Hepatic stellate cell (primary cell): ENCODE data around the gene FSTL4.
"Not testable (repeated sequence)": the region's sequence is repeated elsewhere in the genome, so short reads cannot be mapped to it uniquely, and the experiment has no call there.

Experiments used
- DNase-seq: peaks from one replicate; pipeline ENCODE4 v3.0.0; 2011; ENCODE audit warnings: low spot score

The FSTL4 gene

GRCh38 chr5:133401731-133402347 lies 210.5 kb downstream of the FSTL4 start:
- DNase-seq, result no peak

- DNase-seq, result no peak
Observed at GRCh38 chr5:133400831-133401351, 211.4 kb downstream of the FSTL4 start.

- DNase-seq, result no peak
Observed at GRCh38 chr5:133400120-133400519, 212.2 kb downstream of the FSTL4 start.

DNA sequence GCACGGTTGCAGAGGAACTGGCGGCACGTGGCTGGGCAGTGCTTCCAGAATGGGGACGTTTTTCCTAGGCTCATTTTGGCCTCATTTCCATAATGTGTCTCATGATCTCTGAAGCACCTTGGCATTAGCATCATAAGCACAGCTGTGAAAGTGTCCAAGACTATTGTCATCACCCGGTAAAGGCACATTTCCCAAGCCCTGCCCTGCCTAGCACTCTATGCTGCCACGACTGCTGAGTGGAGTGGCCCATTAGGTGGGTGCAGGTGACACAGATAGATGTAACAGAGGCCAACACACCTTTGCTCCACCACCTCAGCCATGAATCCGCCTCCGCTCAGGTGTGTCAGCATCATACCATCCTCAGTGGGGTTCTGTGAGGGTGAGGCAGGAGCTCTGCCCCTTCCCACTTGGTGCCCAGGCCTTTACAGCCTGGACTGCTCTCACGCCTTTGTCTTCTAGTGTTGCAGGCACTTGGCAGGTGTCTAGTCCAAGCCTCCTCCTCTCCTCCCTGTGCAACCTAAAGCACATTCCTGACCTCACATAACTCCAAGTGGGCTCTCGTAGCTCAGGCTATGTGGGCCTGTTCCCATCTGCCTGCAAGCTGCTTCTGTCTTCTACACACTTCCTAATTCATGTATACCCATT lies 213.0 kb downstream of the FSTL4 start:
- DNase-seq, result no peak

DNA sequence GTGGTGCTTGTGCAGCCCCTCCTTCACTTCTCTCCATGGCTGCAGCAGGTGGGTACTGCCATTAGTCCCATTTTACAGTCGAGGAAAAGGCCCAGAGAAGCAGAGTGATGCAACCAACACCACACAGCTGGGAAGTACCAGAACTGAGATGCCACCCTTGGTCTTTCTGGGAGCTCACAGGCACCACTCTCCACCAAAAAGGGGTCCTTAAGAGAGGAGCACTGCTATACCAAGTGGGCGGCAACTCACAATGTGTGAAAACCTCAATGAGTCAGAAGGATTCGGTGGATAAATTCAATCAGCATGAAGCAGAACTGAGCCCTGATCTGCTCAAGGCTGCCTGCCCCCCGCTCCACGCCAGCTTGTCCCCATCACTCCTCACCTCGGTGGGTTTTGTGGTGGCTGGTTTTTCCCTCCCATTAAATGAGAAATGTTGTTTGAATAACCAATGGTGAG lies 213.7 kb downstream of the FSTL4 start:
- DNase-seq, result no peak

DNA sequence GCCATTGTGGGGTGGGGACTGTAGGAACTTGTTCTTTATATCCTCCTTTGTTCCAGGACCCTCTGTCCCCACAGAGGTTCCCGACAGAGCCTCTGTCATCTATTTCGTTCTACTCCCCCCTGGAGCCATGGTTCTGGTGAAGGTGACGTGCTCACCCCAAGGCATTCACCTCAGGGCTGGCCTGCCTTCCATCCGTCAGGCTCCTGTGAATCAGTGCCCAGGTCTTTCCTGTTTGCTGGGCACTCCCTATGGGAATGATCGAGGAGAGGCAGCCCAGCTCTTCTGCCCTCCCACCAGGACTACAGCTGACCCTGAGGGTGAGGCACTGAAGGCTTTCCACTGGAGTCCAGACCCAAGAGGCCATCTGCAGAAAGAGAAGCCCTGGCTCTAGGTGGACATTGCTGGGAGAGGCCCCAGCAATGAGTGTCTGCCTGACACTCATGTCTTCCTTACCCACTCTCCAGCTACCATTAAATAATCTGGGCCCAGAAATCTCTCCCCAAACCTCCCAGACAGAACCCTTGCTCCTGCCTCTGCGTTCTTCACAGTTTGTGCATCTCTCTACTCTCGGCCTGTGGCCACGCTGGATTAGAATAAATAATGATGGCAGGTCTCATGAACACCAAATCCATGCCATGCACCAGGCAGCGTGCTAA lies 214.2 kb downstream of the FSTL4 start:
- DNase-seq, result no peak

DNA sequence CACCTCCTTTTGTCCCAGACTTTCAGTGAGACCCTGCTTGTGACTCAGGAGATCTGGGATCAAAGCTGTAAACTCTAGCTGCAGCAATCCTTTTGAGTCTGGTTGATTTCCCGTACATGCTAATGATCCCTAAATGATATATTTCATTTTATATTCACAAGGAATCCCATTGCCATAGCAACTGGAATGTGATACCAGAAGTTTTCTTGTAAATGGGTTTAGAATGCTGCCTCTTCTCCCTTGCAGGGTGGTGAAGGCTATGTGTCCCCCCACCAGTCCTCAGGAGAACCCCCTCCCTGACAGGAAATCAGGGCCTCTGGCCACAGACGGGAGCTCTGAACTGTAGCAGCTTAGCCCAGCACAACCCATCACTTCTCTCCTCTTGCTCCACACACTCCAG lies 215.0 kb downstream of the FSTL4 start:
- no peak for DNase-seq

GRCh38 chr5:133396814-133397213 lies 215.5 kb downstream of the FSTL4 start:
- no peak for DNase-seq

DNA sequence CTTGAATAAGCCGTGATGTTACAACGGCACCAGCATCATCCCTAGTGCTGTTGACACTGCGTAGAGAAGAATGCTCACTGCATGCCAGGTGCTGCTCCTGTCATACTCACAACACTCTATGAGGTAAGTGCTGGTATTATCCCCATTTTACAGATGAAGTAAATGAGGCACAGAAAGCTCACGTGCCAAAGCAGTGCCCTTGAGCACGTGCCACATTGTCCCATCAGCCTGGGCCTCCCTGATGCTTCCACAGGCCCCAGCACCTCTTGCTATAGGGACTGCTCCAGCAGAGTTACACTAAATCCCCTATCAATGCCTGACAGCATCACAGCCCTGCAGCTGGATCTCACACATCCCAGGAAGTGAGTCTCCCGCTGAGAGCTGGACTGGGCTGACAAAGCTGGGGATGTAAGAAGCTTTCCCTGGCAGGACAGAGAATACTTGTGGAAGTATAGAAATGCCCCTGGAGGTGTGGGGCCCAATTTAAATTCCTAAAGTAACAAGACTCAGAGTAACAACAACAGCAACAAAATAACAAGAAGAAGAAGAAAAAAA lies 216.1 kb downstream of the FSTL4 start:
- DNase-seq, result no peak

GRCh38 chr5:133395207-133395606 lies 217.1 kb downstream of the FSTL4 start:
- DNase-seq, result not testable (repeated sequence)

- DNase-seq, result not testable (repeated sequence)
Observed at GRCh38 chr5:133394477-133394817, 217.9 kb downstream of the FSTL4 start.

GRCh38 chr5:133393776-133394476 lies 218.4 kb downstream of the FSTL4 start:
- no peak for DNase-seq

DNA sequence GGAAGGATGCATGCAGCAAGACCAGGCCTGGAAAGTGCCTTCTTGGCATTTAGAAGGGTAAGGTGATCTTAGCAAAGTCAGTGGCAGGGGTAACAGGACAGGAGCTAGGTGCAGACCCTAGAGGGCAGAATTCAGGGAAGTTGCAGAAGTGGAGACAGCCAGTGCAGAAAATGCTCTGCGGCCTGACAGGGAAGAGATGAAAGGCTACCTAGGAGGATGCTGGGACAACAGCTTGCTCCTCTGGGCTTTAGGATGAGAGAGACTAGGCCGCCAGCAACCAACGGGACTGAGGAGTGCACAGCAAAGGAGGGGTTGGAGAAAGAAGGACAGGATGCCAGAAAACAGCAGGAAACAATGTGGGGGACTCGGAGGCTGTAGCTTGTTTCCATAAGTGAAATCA lies 219.9 kb downstream of the FSTL4 start:
- DNase-seq, result no peak

GRCh38 chr5:133391354-133392136 lies 220.8 kb downstream of the FSTL4 start:
- DNase-seq, result no peak

DNA sequence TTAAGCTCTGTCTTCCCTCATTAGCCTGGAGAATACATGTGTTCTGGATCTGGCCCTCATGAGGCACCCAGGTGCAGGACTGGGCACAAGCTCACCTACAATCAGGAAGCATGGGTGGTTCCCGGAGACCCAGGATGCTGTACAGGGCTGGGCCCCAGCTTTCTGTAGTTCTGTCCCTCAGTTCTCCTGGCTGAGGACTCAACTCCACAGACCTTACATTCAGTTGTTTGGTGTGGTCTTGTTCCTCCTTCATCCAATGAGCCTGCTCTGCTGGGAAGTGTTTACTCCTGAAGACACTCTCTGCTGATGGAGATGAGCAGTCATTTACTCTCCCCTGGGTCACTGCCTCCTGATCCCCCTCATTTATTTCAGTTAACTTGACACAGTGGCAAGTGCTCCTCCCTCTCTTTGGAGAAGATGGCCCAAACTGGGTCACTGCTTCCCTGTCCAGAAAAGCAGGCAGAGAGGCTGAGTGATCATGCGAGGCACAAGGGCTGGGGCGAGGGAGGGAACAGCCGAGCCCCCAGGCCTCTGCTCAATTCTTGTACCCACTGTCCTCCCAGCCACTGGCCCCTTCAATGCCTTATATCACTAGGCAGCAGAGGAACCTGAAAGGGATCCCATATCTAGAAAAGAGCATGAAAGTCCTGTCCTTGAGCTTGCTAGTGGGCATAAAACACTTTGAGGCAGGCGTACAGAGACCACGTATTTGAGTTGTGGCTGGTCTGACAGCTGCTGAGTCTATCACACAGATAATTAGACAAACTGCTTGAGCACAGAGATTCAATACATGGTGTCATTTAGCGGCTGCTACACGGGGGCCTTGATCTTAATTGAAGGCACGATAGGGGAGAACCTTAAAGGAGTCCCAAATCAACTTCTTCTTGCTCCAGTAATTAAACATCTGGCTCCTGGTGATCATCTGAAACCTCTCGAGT lies 221.7 kb downstream of the FSTL4 start:
- no peak for DNase-seq

GRCh38 chr5:133389066-133389590 lies 223.2 kb downstream of the FSTL4 start:
- DNase-seq, result no peak

- DNase-seq, result no peak
Observed at GRCh38 chr5:133387621-133388020, 224.7 kb downstream of the FSTL4 start.

GRCh38 chr5:133387091-133387490 lies 225.2 kb downstream of the FSTL4 start:
- DNase-seq, result no peak

DNA sequence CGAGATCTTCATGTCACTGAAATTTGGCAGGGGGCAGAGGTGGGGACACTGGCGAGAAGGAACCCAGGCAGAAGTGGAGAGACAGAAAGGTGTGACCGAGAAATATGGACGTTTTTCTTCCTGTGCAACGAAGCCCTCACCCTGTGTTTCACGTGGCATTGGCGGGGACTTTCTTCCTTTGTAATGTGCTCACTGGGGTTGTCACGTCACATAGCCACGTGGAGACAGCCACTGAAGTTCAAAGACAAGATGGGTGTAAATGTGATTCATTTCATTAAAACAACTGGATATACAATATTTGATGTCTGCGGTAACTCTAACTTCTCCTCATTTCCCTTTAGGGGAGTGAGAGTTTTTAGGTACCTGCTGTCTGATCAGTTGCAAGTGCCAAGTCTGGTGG lies 225.7 kb downstream of the FSTL4 start:
- DNase-seq, result no peak

GRCh38 chr5:133385346-133385745 lies 227.0 kb downstream of the FSTL4 start:
- no peak for DNase-seq
